ENCODE measurements around the gene WDR7.

DNA sequence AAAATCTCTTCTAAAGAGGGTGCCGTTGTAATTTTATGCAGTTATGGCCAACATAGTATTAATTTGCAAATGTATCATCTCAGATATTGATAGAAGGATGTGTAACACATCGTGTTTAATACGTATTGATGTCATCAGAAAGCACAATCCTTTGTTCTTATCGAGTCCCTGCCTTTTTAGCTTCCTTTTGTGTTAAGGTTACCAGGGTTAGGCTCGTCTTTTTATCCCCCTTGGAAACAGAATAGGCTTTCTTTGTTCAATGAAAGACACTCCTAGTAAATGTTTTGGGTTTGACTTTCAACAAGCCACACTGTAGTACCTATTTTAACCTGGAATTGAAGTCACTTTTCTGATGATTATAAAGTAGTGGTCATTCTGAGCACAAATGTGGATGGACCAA, 136.2 kb downstream of the WDR7 start:
- TF ChIP-seq SMC3 (IDR thresholded peaks at IDR 0.05; ENCODE audit: low read depth, low read length), result no peak
- TF ChIP-seq, protein P1, sequence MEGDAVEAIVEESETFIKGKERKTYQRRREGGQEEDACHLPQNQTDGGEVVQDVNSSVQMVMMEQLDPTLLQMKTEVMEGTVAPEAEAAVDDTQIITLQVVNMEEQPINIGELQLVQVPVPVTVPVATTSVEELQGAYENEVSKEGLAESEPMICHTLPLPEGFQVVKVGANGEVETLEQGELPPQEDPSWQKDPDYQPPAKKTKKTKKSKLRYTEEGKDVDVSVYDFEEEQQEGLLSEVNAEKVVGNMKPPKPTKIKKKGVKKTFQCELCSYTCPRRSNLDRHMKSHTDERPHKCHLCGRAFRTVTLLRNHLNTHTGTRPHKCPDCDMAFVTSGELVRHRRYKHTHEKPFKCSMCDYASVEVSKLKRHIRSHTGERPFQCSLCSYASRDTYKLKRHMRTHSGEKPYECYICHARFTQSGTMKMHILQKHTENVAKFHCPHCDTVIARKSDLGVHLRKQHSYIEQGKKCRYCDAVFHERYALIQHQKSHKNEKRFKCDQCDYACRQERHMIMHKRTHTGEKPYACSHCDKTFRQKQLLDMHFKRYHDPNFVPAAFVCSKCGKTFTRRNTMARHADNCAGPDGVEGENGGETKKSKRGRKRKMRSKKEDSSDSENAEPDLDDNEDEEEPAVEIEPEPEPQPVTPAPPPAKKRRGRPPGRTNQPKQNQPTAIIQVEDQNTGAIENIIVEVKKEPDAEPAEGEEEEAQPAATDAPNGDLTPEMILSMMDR (conservative IDR thresholded peaks at IDR 0.05; ENCODE audit: low read depth, low read length), result no peak
- no peak for TF ChIP-seq MXI1 (IDR thresholded peaks at IDR 0.05; ENCODE audit: borderline replicate concordance, low read depth, low read length)
- no peak for TF ChIP-seq POLR2A (IDR thresholded peaks at IDR 0.05; ENCODE audit: low read depth, low read length)
- no peak for TF ChIP-seq FOS (IDR thresholded peaks at IDR 0.05; ENCODE audit: low read depth, low read length)
- TF ChIP-seq ELK1 (IDR thresholded peaks at IDR 0.05; ENCODE audit: borderline replicate concordance, low read depth, low read length), result no peak
- TF ChIP-seq RCOR1 (IDR thresholded peaks at IDR 0.05; ENCODE audit: insufficient replicate concordance, low read length), result no peak
- TF ChIP-seq CHD1 (IDR thresholded peaks at IDR 0.05; ENCODE audit: low read depth, low read length), result no peak
- TF ChIP-seq RFX5 (IDR thresholded peaks at IDR 0.05; ENCODE audit: low read depth, low read length), result no peak
- TF ChIP-seq MAZ (IDR thresholded peaks at IDR 0.05; ENCODE audit: borderline replicate concordance, low read depth, low read length), result no peak
- TF ChIP-seq BHLHE40 (IDR thresholded peaks at IDR 0.05; ENCODE audit: low read depth, low read length), result no peak
- TF ChIP-seq USF2 (IDR thresholded peaks at IDR 0.05; ENCODE audit: low read depth, low read length), result no peak
- no peak for TF ChIP-seq MAFK (IDR thresholded peaks at IDR 0.05; ENCODE audit: low read depth, low read length)
